ENCODE measurements around the gene GPR39. TPM values are rescaled to one million over a fixed set of nuclear protein-coding genes. Genes with fewer than 3 reads are reported as not detected.

The GPR39 gene
- total and polyA plus RNA-seq, 7 experiments from 2014 or later, result not detected

DNA sequence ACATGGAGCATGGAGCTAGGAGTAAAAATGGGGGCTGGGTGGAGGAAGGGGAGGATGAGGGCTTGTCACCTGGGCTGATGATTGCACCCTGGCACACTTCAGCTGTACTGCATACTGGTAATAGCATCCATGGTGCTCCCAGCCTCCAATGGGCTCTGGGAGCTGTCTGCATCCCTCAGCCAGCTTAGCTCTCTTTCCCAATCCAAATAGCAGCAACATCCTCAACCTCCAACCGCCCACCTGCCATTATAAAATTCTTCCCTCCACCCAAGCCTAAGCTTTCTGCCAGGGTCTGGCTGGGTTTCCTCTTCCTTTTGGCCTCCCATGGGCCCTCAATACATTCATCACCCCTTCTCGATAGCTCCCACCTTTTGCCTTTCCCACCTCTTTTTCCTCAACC, 143.3 kb downstream of the GPR39 start:
- no peaks in the 10 kb centered on the region for H3K4me1 ChIP-seq (ENCODE audit: control insufficient read depth in 2 of 2, insufficient read depth in 2 of 2, low read length in 2 of 2)
- POLR2A ChIA-PET, result no interaction called here
- H3K9me3 Mint-ChIP-seq, result peaks cover 0 to 13% (median 2%) of the 10 kb centered on the region in 11 donors
- H3K27ac ChIP-seq (ENCODE audit: low read depth, low read length), result no peak overlapping the region
- no peaks in the 10 kb centered on the region for H3K36me3 ChIP-seq (ENCODE audit: control insufficient read depth in 2 of 3, insufficient read depth in 3 of 3, low read length in 3 of 3)
- DNase-seq (no peak), ATAC-seq (no peak)
- no peak overlapping the region for H3K4me3 Mint-ChIP-seq
- H3K36me3 Mint-ChIP-seq, result no peaks in the 10 kb centered on the region
- intact Hi-C loops (cut with micrococcal nuclease), result no loop called here
- CTCF ChIA-PET, result no interaction called here
- H3K27me3 ChIP-seq (ENCODE audit: control insufficient read depth in 2 of 2, insufficient read depth in 2 of 2, low read length in 2 of 2), result no peaks in the 10 kb centered on the region
- H3K9me3 ChIP-seq (ENCODE audit: control insufficient read depth in 2 of 3, low read length in 3 of 3), result no peaks in the 10 kb centered on the region
- no peaks in the 10 kb centered on the region for H3K4me1 Mint-ChIP-seq
- H3K27ac Mint-ChIP-seq, result no peak overlapping the region
- peaks cover 0 to 8% (median 0%) of the 10 kb centered on the region in 5 donors for H3K27me3 Mint-ChIP-seq
- H3K4me3 ChIP-seq (ENCODE audit: low read length), result no peak overlapping the region

DNA sequence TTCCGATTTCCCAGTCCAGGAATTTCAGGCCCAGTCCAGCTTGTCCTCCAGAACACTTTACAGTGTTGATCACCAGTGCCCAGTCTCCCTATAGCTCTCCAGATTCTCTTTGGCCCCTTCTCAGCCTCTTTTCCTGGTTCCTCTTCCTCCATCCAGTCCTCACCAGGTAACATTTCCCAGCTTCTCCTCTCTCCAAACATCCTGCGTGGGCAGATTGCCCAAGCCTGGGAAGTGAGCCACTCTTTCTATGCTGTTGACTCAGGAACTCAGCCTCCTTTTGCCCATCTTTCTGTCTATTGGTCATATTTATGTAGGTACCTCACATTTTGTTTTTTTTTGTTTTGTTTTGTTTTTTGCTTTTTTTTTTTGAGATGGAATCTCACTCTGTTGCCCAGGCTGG, 144.0 kb downstream of the GPR39 start:
- H3K27ac ChIP-seq (ENCODE audit: low read depth, low read length), result no peak overlapping the region
- no peaks in the 10 kb centered on the region for H3K27me3 ChIP-seq (ENCODE audit: control insufficient read depth in 2 of 2, insufficient read depth in 2 of 2, low read length in 2 of 2)
- Mint-ChIP-seq H3K36me3 (no peaks in the 10 kb centered on the region), H3K4me1 (no peaks in the 10 kb centered on the region), H3K4me3 (no peak overlapping the region), H3K27ac (no peak overlapping the region), H3K27me3 (peaks cover 0 to 8% (median 0%) of the 10 kb centered on the region in 5 donors), H3K9me3 (peaks cover 0 to 13% (median 3%) of the 10 kb centered on the region in 11 donors)
- H3K4me3 ChIP-seq (ENCODE audit: low read length), result no peak overlapping the region
- intact Hi-C loops (cut with micrococcal nuclease), result no loop called here
- no peaks in the 10 kb centered on the region for H3K9me3 ChIP-seq (ENCODE audit: control insufficient read depth in 2 of 3, low read length in 3 of 3)
- H3K36me3 ChIP-seq (ENCODE audit: control insufficient read depth in 2 of 3, insufficient read depth in 3 of 3, low read length in 3 of 3), result no peaks in the 10 kb centered on the region
- ChIA-PET POLR2A (no interaction called here), CTCF (no interaction called here)
- DNase-seq (no peak), ATAC-seq (no peak)
- H3K4me1 ChIP-seq (ENCODE audit: control insufficient read depth in 2 of 2, insufficient read depth in 2 of 2, low read length in 2 of 2), result no peaks in the 10 kb centered on the region

DNA sequence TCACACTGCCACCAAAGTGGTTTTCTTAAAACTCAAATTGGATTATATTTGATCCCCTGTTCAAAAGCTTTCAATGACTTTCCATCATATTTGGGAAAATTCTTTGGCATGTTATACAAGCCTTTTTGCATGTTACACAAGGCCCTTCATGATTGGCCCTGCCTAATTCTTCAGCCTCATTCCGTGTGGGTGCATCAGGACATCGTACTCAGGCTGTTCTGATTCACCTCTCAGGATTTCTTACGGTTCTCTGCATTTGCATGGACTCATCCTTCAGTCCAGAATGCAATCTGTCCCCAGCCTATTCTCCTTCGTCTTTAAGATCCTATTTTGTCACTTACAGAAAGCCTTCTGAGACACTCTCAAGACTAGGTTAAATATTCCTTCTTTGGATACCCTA, 145.6 kb downstream of the GPR39 start:
- peaks cover 0 to 8% (median 0%) of the 10 kb centered on the region in 5 donors for H3K27me3 Mint-ChIP-seq
- intact Hi-C loops (cut with micrococcal nuclease), result no loop called here
- Histone ChIP-seq H3K9me3 (ENCODE audit: control insufficient read depth in 2 of 3, low read length in 3 of 3) (no peaks in the 10 kb centered on the region), H3K4me1 (ENCODE audit: control insufficient read depth in 2 of 2, insufficient read depth in 2 of 2, low read length in 2 of 2) (no peaks in the 10 kb centered on the region), H3K27me3 (ENCODE audit: control insufficient read depth in 2 of 2, insufficient read depth in 2 of 2, low read length in 2 of 2) (no peaks in the 10 kb centered on the region), H3K27ac (ENCODE audit: low read depth, low read length) (no peak overlapping the region), H3K4me3 (ENCODE audit: low read length) (no peak overlapping the region), H3K36me3 (ENCODE audit: control insufficient read depth in 2 of 3, insufficient read depth in 3 of 3, low read length in 3 of 3) (no peaks in the 10 kb centered on the region)
- H3K4me1 Mint-ChIP-seq, result no peaks in the 10 kb centered on the region
- DNase-seq (no peak), ATAC-seq (no peak)
- H3K27ac Mint-ChIP-seq, result no peak overlapping the region
- POLR2A ChIA-PET, result no interaction called here
- H3K9me3 Mint-ChIP-seq, result peaks cover 0 to 17% (median 3%) of the 10 kb centered on the region in 11 donors
- H3K4me3 Mint-ChIP-seq, result no peak overlapping the region
- no peaks in the 10 kb centered on the region for H3K36me3 Mint-ChIP-seq
- CTCF ChIA-PET, result no interaction called here

DNA sequence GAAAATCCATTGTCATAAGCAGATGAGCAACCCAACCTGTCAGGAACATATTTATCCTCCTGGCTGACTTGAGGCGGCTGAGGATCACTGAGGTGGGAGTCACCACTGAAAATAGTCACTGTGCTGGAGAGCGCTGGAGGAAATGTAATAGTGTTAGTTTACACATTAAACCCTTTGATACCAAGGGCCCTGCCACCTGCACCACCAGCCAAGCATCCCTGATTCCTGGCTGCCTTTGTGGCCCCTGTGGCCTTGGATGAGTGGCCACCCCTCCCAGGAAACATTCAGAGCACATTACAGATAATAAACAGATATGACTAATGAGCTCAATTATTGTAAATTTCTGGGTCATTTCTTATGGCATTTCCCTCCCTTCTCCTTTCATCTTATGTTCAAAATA, 147.5 kb downstream of the GPR39 start:
- no peak overlapping the region for H3K4me3 Mint-ChIP-seq
- no peaks in the 10 kb centered on the region for H3K36me3 Mint-ChIP-seq
- H3K9me3 Mint-ChIP-seq, result peaks cover 0 to 17% (median 6%) of the 10 kb centered on the region in 11 donors
- H3K27ac Mint-ChIP-seq, result no peak overlapping the region
- peaks cover 0 to 8% (median 0%) of the 10 kb centered on the region in 5 donors for H3K27me3 Mint-ChIP-seq
- ChIA-PET CTCF (no interaction called here), POLR2A (no interaction called here)
- ATAC-seq, result no peak
- DNase-seq, result no peak
- Histone ChIP-seq H3K4me3 (ENCODE audit: low read length) (no peak overlapping the region), H3K27ac (ENCODE audit: low read depth, low read length) (no peak overlapping the region), H3K9me3 (ENCODE audit: control insufficient read depth in 2 of 3, low read length in 3 of 3) (no peaks in the 10 kb centered on the region), H3K4me1 (ENCODE audit: control insufficient read depth in 2 of 2, insufficient read depth in 2 of 2, low read length in 2 of 2) (no peaks in the 10 kb centered on the region), H3K36me3 (ENCODE audit: control insufficient read depth in 2 of 3, insufficient read depth in 3 of 3, low read length in 3 of 3) (no peaks in the 10 kb centered on the region), H3K27me3 (ENCODE audit: control insufficient read depth in 2 of 2, insufficient read depth in 2 of 2, low read length in 2 of 2) (no peaks in the 10 kb centered on the region)
- intact Hi-C loops (cut with micrococcal nuclease), result no loop called here
- H3K4me1 Mint-ChIP-seq, result no peaks in the 10 kb centered on the region

DNA sequence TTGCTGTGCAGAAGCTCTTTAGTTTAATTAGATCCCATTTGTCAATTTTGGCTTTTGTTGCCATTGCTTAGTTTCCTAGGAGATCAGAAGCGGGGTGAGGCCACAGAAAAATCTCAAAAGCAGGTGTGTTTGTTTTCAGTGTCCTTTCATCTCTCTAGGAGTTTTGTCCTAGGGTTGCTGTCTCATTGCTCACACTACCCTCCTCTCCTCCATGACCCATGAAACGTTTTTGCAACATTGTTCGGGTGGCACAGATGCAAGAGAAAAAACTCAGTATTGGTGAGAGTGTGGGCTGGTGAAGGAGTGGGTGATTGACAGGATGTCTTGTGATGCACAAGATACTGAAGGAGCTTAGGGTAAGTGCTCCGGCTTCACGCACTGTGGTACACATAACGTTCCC, 149.8 kb downstream of the GPR39 start:
- ATAC-seq, result no peak
- intact Hi-C loops (cut with micrococcal nuclease), result no loop called here

DNA sequence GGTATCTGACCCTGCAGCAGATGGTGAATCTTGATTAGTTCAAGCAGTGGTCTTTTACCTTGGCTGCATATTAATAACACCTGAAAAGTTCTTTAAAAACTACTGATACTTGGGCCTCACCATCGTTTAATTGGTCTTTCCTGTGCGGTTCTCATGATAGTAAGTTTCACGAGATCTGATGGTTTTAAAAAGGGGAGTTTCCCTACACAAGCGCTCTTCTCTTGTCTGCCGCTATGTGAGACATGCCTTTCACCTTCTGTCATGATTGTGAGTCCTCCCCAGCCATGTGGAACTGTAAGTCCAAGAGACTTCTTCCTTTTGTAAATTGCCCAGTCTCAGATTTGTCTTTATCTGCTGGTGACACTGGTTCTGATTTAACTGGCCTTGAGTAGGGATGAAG, 151.1 kb downstream of the GPR39 start:
- ChIA-PET POLR2A (no interaction called here), CTCF (interaction anchor here (0.7 kb wide), 1 partner anchor 1770 kb away, joined by 3 read pairs; no protein-coding TSS in a partner anchor)
- Histone ChIP-seq H3K27ac (ENCODE audit: low read depth, low read length) (no peak overlapping the region), H3K9me3 (ENCODE audit: control insufficient read depth in 2 of 3, low read length in 3 of 3) (no peaks in the 10 kb centered on the region), H3K27me3 (ENCODE audit: control insufficient read depth in 2 of 2, insufficient read depth in 2 of 2, low read length in 2 of 2) (no peaks in the 10 kb centered on the region), H3K4me3 (ENCODE audit: low read length) (no peak overlapping the region), H3K4me1 (ENCODE audit: control insufficient read depth in 2 of 2, insufficient read depth in 2 of 2, low read length in 2 of 2) (no peaks in the 10 kb centered on the region), H3K36me3 (ENCODE audit: control insufficient read depth in 2 of 3, insufficient read depth in 3 of 3, low read length in 3 of 3) (no peaks in the 10 kb centered on the region)
- peaks cover 0 to 8% (median 0%) of the 10 kb centered on the region in 5 donors for H3K27me3 Mint-ChIP-seq
- ATAC-seq, result no peak
- H3K27ac Mint-ChIP-seq, result no peak overlapping the region
- H3K36me3 Mint-ChIP-seq, result peaks cover 0 to 4% (median 0%) of the 10 kb centered on the region in 5 donors
- no peak for DNase-seq
- no peak overlapping the region for H3K4me3 Mint-ChIP-seq
- peaks cover 0 to 14% (median 5%) of the 10 kb centered on the region in 11 donors for H3K9me3 Mint-ChIP-seq
- intact Hi-C loops (cut with micrococcal nuclease), result no loop called here
- H3K4me1 Mint-ChIP-seq, result peaks cover 0 to 2% (median 0%) of the 10 kb centered on the region in 7 donors

More for the DNA sequence above, 149.8 kb downstream of the GPR39 start:
- POLR2A ChIA-PET, result no interaction called here
- H3K27ac ChIP-seq (ENCODE audit: low read depth, low read length), result no peak overlapping the region
- H3K27me3 ChIP-seq (ENCODE audit: control insufficient read depth in 2 of 2, insufficient read depth in 2 of 2, low read length in 2 of 2), result no peaks in the 10 kb centered on the region
- H3K4me1 Mint-ChIP-seq, result peaks cover 0 to 2% (median 0%) of the 10 kb centered on the region in 7 donors
- peaks cover 0 to 14% (median 6%) of the 10 kb centered on the region in 11 donors for H3K9me3 Mint-ChIP-seq
- CTCF ChIA-PET, result no interaction called here
- no peak overlapping the region for H3K27ac Mint-ChIP-seq
- H3K4me3 ChIP-seq (ENCODE audit: low read length), result no peak overlapping the region
- H3K36me3 ChIP-seq (ENCODE audit: control insufficient read depth in 2 of 3, insufficient read depth in 3 of 3, low read length in 3 of 3), result no peaks in the 10 kb centered on the region
- DNase-seq, result no peak
- H3K36me3 Mint-ChIP-seq, result peaks cover 0 to 4% (median 0%) of the 10 kb centered on the region in 5 donors
- H3K4me3 Mint-ChIP-seq, result no peak overlapping the region
- no peaks in the 10 kb centered on the region for H3K9me3 ChIP-seq (ENCODE audit: control insufficient read depth in 2 of 3, low read length in 3 of 3)
- no peaks in the 10 kb centered on the region for H3K4me1 ChIP-seq (ENCODE audit: control insufficient read depth in 2 of 2, insufficient read depth in 2 of 2, low read length in 2 of 2)
- H3K27me3 Mint-ChIP-seq, result peaks cover 0 to 8% (median 0%) of the 10 kb centered on the region in 5 donors

DNA sequence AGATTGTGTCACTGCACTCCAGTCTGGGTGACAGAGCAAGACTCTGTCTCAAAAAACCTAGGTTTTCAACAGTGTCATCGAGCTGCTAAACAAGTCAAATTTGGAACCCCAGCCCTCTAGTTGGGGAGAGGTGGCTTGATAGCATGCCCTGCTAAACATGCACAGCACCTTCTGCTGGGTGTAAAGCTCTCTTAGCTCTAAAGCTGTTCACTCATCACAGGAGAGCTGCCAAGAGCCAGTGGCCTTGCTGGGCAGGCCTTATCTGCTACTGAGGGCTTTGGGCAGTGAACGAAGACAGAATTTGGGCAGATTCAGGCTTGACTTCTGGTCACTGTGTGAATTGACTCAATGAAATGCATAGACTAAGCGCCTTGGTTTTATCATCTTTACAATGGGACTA, 152.1 kb downstream of the GPR39 start:
- ChIA-PET POLR2A (no interaction called here), CTCF (no interaction called here)
- Histone ChIP-seq H3K9me3 (ENCODE audit: control insufficient read depth in 2 of 3, low read length in 3 of 3) (no peaks in the 10 kb centered on the region), H3K27ac (ENCODE audit: low read depth, low read length) (no peak overlapping the region), H3K27me3 (ENCODE audit: control insufficient read depth in 2 of 2, insufficient read depth in 2 of 2, low read length in 2 of 2) (no peaks in the 10 kb centered on the region), H3K4me3 (ENCODE audit: low read length) (no peak overlapping the region), H3K36me3 (ENCODE audit: control insufficient read depth in 2 of 3, insufficient read depth in 3 of 3, low read length in 3 of 3) (no peaks in the 10 kb centered on the region), H3K4me1 (ENCODE audit: control insufficient read depth in 2 of 2, insufficient read depth in 2 of 2, low read length in 2 of 2) (no peaks in the 10 kb centered on the region)
- DNase-seq (no peak), ATAC-seq (no peak)
- H3K27ac Mint-ChIP-seq, result no peak overlapping the region
- no peak overlapping the region for H3K4me3 Mint-ChIP-seq
- H3K9me3 Mint-ChIP-seq, result peaks cover 0 to 14% (median 5%) of the 10 kb centered on the region in 11 donors
- intact Hi-C loops (cut with micrococcal nuclease), result no loop called here
- H3K4me1 Mint-ChIP-seq, result peaks cover 0 to 2% (median 0%) of the 10 kb centered on the region in 7 donors
- H3K36me3 Mint-ChIP-seq, result peaks cover 0 to 4% (median 0%) of the 10 kb centered on the region in 5 donors
- H3K27me3 Mint-ChIP-seq, result peaks cover 0 to 8% (median 0%) of the 10 kb centered on the region in 5 donors
